Calu3 (cell line): Measurements from ENCODE around the gene CRYGD. TPM values are rescaled to one million over a fixed set of nuclear protein-coding genes. Genes with fewer than 3 reads are reported as not detected.

Source experiments
- BruUV-seq: library from RNA; stranded (reverse); fragments of 400-500 nt; replicated peaks from 2 replicates; lab custom pipeline; 2021; lab: Mats Ljungman, UMichigan
- CTCF ChIA-PET: fragments of 300-600 bp; sonication (Branson Sonifier 250); formaldehyde crosslinking; loops from one replicate; lab custom pipeline; 2022; ENCODE audit warnings: antibody characterized with exemption; lab: Charles Lee
- DNase-seq: peaks from one replicate; pipeline ENCODE4 v3.0.0; 2022
- H3K27ac Mint-ChIP-seq: one replicate; pipeline ENCODE4 v1.8.0; 2022; ENCODE audit warnings: mixed read lengths; ENCODE audit not compliant: unreplicated experiment
- H3K27me3 Mint-ChIP-seq: one replicate; pipeline ENCODE4 v1.8.0; 2022; ENCODE audit warnings: mixed read lengths; ENCODE audit not compliant: unreplicated experiment
- H3K36me3 Mint-ChIP-seq: one replicate; pipeline ENCODE4 v1.8.0; 2022; ENCODE audit warnings: mild to moderate bottlenecking, moderate library complexity, mixed read lengths; ENCODE audit not compliant: insufficient read depth, unreplicated experiment
- H3K4me1 Mint-ChIP-seq: one replicate; pipeline ENCODE4 v1.8.0; 2022; ENCODE audit warnings: mild to moderate bottlenecking, low read depth, mixed read lengths; ENCODE audit not compliant: unreplicated experiment
- H3K4me3 Mint-ChIP-seq: one replicate; pipeline ENCODE4 v1.8.0; 2022; ENCODE audit warnings: mild to moderate bottlenecking, low read depth, moderate library complexity, mixed read lengths; ENCODE audit not compliant: unreplicated experiment
- H3K9me3 Mint-ChIP-seq: one replicate; pipeline ENCODE4 v1.8.0; 2022; ENCODE audit warnings: low read depth, mixed read lengths; ENCODE audit not compliant: unreplicated experiment
- intact Hi-C: fragments of 100-400 bp; cut with micrococcal nuclease; formaldehyde crosslinking; loops from one replicate; pipeline ENCODE4 v1.10.0; 2022; ENCODE audit not compliant: unreplicated experiment
- total RNA-seq: library from RNA; stranded (reverse); gene quantifications from 2 replicates; pipeline ENCODE4 v1.2.3, GENCODE V29; 2022
- TF ChIP-seq, protein P1 (sequence below): fragments of 200-600 bp; IDR thresholded peaks from one replicate; pipeline ENCODE4 v1.8.0; 2022; ENCODE audit warnings: antibody characterized with exemption; ENCODE audit not compliant: unreplicated experiment

The CRYGD gene
- total RNA-seq, 1 experiment from 2014 or later = not detected

- Mint-ChIP-seq H3K27ac (no peak overlapping the region), H3K36me3 (no peaks in the 10 kb centered on the region), H3K4me3 (no peak overlapping the region), H3K4me1 (no peaks in the 10 kb centered on the region), H3K9me3 (no peaks in the 10 kb centered on the region), H3K27me3 (peaks cover 18% of the 10 kb centered on the region)
- intact Hi-C loops = no loop called here
- CTCF ChIA-PET = no interaction called here
- TF ChIP-seq, protein P1, sequence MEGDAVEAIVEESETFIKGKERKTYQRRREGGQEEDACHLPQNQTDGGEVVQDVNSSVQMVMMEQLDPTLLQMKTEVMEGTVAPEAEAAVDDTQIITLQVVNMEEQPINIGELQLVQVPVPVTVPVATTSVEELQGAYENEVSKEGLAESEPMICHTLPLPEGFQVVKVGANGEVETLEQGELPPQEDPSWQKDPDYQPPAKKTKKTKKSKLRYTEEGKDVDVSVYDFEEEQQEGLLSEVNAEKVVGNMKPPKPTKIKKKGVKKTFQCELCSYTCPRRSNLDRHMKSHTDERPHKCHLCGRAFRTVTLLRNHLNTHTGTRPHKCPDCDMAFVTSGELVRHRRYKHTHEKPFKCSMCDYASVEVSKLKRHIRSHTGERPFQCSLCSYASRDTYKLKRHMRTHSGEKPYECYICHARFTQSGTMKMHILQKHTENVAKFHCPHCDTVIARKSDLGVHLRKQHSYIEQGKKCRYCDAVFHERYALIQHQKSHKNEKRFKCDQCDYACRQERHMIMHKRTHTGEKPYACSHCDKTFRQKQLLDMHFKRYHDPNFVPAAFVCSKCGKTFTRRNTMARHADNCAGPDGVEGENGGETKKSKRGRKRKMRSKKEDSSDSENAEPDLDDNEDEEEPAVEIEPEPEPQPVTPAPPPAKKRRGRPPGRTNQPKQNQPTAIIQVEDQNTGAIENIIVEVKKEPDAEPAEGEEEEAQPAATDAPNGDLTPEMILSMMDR = no peak
- DNase-seq = no peak
- no TSS peak for BruUV-seq
Measured at GRCh38 chr2:208092093-208092832, 32.1 kb downstream of the CRYGD start.

GRCh38 chr2:208090420-208090819 lies 33.9 kb downstream of the CRYGD start:
- Mint-ChIP-seq H3K27ac (no peak overlapping the region), H3K9me3 (no peaks in the 10 kb centered on the region), H3K4me1 (no peaks in the 10 kb centered on the region), H3K4me3 (no peak overlapping the region), H3K27me3 (peaks cover 12% of the 10 kb centered on the region), H3K36me3 (no peaks in the 10 kb centered on the region)
- DNase-seq = no peak
- BruUV-seq = no TSS peak
- CTCF ChIA-PET = no interaction called here
- intact Hi-C loops = no loop called here
- TF ChIP-seq, protein P1 = no peak

DNA sequence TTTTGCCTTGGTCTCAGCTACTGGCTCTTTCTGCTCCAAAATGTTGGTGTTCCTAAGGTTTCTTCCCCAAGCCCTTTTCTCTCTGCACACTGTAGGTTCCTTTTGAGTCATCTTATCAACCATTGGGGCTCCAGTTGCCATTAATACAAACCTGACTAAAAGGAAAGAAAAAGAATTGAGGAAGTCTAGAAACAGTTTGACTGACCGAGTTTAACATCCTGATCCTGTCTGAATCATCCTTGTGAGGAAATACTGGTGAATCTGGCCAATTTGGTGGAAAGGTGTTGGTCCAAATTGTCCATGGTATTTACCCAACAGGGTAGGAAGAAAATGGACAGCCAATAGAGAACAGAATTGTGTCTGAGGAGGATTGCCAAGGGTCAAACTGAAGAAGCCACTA lies 38.3 kb downstream of the CRYGD start:
- no peak overlapping the region for H3K4me3 Mint-ChIP-seq
- no peak for DNase-seq
- intact Hi-C loops = no loop called here
- no peaks in the 10 kb centered on the region for H3K4me1 Mint-ChIP-seq
- H3K9me3 Mint-ChIP-seq = no peaks in the 10 kb centered on the region
- H3K36me3 Mint-ChIP-seq = no peaks in the 10 kb centered on the region
- BruUV-seq = no TSS peak
- TF ChIP-seq, protein P1 = no peak
- CTCF ChIA-PET = no interaction called here
- H3K27me3 Mint-ChIP-seq = peaks cover 49% of the 10 kb centered on the region
- no peak overlapping the region for H3K27ac Mint-ChIP-seq

GRCh38 chr2:208083807-208084206 lies 40.5 kb downstream of the CRYGD start:
- CTCF ChIA-PET = interaction anchor here (0.7 kb wide), 1 partner anchor 36 kb away, joined by 3 read pairs; no protein-coding TSS in a partner anchor
- no peaks in the 10 kb centered on the region for H3K9me3 Mint-ChIP-seq
- no peak overlapping the region for H3K4me3 Mint-ChIP-seq
- intact Hi-C loops = no loop called here
- no peaks in the 10 kb centered on the region for H3K36me3 Mint-ChIP-seq
- TF ChIP-seq, protein P1 = no peak
- no peak for DNase-seq
- peaks cover 64% of the 10 kb centered on the region for H3K27me3 Mint-ChIP-seq
- no peak overlapping the region for H3K27ac Mint-ChIP-seq
- no peaks in the 10 kb centered on the region for H3K4me1 Mint-ChIP-seq
- BruUV-seq = no TSS peak
